BJ (cell line): Measurements from ENCODE around the gene CAMK2D. TPM values are rescaled to one million over a fixed set of nuclear protein-coding genes. Genes with fewer than 3 reads are reported as not detected.

ENCODE experiments used
- CTCF ChIA-PET: fragments of 350-600 bp; formaldehyde crosslinking; extraction: SDS; loops from one replicate; lab custom pipeline; 2021; ENCODE audit warnings: antibody characterized with exemption, inconsistent platforms; lab: Yijun Ruan, JAX
- POLR2A ChIA-PET: fragments of 300-600 bp; sonication (Branson Sonifier 250); formaldehyde crosslinking; extraction: SDS; loops from one replicate; lab custom pipeline; 2021; ENCODE audit warnings: antibody characterized with exemption; lab: Charles Lee
- DNase-seq: peaks from one replicate; pipeline ENCODE4 v3.0.0-alpha.2; 2011; ENCODE audit warnings: low read depth
- H3K27me3 ChIP-seq: 2 replicates; pipeline ENCODE4 v1.6.0; 2011; ENCODE audit warnings: low read length; ENCODE audit not compliant: control insufficient read depth, insufficient read depth
- H3K36me3 ChIP-seq: 2 replicates; pipeline ENCODE4 v1.5.1; 2011; ENCODE audit warnings: low read length; ENCODE audit not compliant: control insufficient read depth, insufficient read depth
- H3K4me3 ChIP-seq: 2 replicates; pipeline ENCODE4 v1.5.1; 2011; ENCODE audit warnings: low read depth, mild to moderate bottlenecking, control low read depth, low read length
- polyA plus RNA-seq: library from polyadenylated mRNA; depleted of rRNA; stranded (reverse); fragments of >200 nt; gene quantifications from 2 replicates; pipeline ENCODE4 v1.2.3, GENCODE V29; 2011
- TF ChIP-seq, protein P1 (sequence below): IDR thresholded peaks from 2 replicates; pipeline ENCODE4 v1.5.1; 2011; ENCODE audit warnings: low read depth, mild to moderate bottlenecking, control low read depth, inconsistent platforms, low read length, moderate library complexity; ENCODE audit not compliant: insufficient read depth

CAMK2D gene
- polyA plus RNA-seq, 1 experiment: 41.8 TPM

DNA sequence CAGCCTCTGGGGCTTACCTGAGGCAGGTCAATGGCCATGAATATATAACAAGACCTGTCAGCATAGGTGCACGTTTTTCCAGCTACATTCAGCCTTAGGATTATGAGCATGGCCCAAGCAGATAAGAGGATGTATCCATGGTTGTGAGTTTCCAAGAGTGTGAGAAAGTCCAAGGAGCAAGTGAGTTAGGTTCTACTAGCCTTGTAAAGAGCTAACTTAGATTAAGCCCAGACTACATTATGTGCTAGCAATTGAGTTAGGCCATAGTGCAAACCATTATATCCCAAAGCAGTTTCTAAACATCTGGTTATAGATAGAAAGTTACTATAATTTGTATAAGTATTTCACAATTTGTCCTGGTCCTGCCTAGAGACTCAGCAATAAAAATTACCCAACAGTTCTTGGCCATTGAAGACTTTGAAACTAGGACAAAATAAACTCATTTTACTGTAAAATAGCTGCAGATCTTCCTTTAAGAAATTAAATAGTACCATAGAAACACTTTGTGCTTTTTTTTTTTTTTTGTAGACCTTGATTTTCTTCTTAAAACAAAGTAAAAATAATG lies 312.0 kb downstream of the CAMK2D start:
- Histone ChIP-seq H3K4me3 (no peak overlapping the region), H3K27me3 (no peaks in the 10 kb centered on the region), H3K36me3 (no peaks in the 10 kb centered on the region)
- DNase-seq: no peak
- TF ChIP-seq, protein P1, sequence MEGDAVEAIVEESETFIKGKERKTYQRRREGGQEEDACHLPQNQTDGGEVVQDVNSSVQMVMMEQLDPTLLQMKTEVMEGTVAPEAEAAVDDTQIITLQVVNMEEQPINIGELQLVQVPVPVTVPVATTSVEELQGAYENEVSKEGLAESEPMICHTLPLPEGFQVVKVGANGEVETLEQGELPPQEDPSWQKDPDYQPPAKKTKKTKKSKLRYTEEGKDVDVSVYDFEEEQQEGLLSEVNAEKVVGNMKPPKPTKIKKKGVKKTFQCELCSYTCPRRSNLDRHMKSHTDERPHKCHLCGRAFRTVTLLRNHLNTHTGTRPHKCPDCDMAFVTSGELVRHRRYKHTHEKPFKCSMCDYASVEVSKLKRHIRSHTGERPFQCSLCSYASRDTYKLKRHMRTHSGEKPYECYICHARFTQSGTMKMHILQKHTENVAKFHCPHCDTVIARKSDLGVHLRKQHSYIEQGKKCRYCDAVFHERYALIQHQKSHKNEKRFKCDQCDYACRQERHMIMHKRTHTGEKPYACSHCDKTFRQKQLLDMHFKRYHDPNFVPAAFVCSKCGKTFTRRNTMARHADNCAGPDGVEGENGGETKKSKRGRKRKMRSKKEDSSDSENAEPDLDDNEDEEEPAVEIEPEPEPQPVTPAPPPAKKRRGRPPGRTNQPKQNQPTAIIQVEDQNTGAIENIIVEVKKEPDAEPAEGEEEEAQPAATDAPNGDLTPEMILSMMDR: no peak
- CTCF ChIA-PET: interaction anchor here (1.0 kb wide), 1 partner anchor 18 kb away, joined by 5 read pairs; no protein-coding TSS in a partner anchor
- POLR2A ChIA-PET: no interaction called here

DNA sequence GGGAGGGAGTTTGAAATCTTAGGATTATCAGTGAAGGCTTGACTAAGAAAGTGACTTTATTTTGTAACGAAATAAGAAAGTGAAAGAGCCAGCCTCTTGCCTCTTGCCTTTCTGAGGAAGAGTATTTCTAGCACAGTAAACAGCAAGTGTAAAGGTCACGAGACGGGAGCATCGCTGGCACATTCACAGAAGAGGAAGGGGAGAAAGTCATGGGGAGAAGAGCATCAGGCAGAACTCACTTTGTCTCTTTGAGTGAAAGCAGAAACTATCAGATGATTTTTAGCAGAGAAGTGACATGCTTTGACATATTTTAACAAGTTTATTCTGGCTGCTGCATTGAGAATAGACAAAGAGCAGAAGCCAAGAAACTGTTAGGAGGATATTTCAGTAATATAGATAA lies 313.8 kb downstream of the CAMK2D start:
- TF ChIP-seq, protein P1: no peak
- Histone ChIP-seq H3K4me3 (no peak overlapping the region), H3K27me3 (no peaks in the 10 kb centered on the region), H3K36me3 (no peaks in the 10 kb centered on the region)
- POLR2A ChIA-PET: no interaction called here
- CTCF ChIA-PET: no interaction called here
- DNase-seq: no peak

DNA sequence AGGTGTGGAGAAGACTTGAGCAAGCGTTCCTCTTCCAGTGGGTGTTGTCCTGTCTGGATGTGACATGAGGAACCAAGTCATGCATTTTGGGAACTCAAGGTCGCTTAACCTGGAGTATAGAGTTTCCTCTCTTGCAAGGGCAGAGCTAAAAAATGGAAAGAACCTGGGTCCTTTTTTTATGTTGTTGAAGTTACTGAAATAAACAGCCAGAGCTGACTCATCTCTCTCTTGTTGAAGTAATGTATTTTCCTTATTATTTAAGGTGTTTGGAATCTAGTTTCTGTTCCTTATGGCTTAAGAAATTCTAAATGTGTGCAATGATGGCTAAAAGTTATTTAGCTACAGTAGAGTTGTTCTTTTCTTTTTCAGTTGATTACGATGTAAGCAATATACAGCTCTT lies 314.5 kb downstream of the CAMK2D start:
- DNase-seq: no peak
- CTCF ChIA-PET: no interaction called here

DNA sequence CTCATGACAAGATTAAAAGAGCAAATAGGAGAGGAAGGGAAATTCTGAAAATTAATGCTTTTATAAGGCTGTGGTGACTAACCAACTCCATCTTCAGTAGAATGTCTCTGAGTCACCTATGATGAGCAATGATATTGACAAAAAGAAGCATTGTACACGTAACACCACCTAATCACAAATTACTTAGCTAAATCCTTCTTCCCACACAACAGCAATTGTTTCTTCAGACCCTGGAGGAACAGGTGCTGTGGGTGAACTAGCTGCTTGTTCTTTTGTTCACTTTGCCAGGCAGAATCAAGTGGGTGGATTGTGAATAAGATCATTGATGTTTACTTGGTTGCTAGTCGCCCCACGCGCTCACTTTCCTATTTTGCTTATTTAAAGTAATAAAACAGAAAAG lies 315.5 kb downstream of the CAMK2D start:
- Histone ChIP-seq H3K36me3 (no peaks in the 10 kb centered on the region), H3K4me3 (no peak overlapping the region), H3K27me3 (no peaks in the 10 kb centered on the region)
- no peak for DNase-seq
- TF ChIP-seq, protein P1: no peak
- CTCF ChIA-PET: interaction anchor here (0.7 kb wide), 2 partner anchors 51 to 631 kb away, joined by 3 to 4 read pairs; no protein-coding TSS in a partner anchor
- POLR2A ChIA-PET: no interaction called here

More for the DNA sequence above, 314.5 kb downstream of the CAMK2D start:
- Histone ChIP-seq H3K36me3 (no peaks in the 10 kb centered on the region), H3K4me3 (no peak overlapping the region), H3K27me3 (no peaks in the 10 kb centered on the region)
- TF ChIP-seq, protein P1: no peak
- POLR2A ChIA-PET: no interaction called here

DNA sequence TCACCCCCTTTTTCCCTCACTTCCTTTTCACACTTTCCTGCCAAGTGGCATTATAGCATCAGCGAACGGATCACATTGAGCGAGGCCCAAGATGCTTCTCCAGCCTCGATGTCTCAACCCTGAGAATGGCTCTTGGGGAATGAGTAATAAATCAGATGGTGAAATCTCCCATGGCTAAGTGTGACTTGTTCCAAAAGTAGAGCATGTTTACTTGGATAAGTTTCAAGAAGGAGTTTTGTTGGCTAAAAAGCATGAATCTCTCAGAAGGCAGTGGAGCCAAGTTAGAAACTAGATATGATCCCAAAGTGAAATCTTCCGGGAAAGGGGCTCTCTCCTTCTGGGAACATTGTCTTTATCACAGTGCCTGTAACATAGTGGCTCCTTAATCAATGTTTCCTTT lies 316.3 kb downstream of the CAMK2D start:
- Histone ChIP-seq H3K36me3 (no peaks in the 10 kb centered on the region), H3K27me3 (no peaks in the 10 kb centered on the region), H3K4me3 (no peak overlapping the region)
- peak; percentile 85 for DNase-seq
- POLR2A ChIA-PET: no interaction called here
- CTCF ChIA-PET: interaction anchor here (1.4 kb wide), 1 partner anchor 51 kb away, joined by 3 read pairs; no protein-coding TSS in a partner anchor
- TF ChIP-seq, protein P1: no peak
